ENCODE measurements around the gene TRIP10. TPM values are rescaled to one million over a fixed set of nuclear protein-coding genes. Genes with fewer than 3 reads are reported as not detected.

The TRIP10 gene
- total and polyA plus RNA-seq, 4 donors, result 3.4 to 9.9 (median 7.4) TPM

DNA sequence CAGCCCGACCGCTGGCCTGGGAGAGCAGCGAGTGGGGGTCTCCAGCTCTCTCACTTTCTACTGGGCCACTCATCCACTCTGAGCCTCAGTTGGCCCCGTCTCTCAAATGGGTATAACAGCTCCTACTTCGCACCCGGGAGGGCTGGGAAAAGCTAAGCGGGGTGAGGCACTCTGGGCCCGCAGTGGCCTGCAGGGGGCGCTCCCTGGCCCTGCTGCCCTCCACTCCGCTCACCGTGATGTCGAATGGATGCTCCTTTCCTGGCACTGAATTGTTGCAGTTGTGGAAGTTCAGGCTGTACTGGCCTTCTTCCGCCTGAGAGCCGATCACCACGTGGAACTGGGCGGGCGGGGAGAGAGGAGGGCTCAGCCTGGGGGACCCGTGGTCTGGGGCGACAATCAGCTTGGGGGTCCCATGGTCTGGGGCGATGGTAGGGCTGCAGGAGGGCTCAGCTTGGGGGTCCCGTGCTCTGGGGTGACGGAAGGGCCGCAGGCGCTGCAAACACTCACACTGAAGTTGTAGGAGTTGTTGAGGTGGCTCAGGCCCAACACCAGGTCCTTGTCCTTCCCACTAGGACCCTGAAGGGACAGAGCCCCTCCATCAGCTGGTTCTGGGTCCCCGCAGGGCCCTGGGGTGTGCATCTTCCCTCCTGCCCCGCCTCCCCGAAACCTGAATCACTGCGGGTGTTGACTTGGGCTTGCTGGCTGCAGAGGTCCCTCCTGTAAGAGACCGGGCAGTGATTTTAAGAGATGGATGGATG is 6.0 kb upstream of the TRIP10 start:
- peaks cover 2 to 11% (median 3%) of the 10 kb centered on the region in 4 donors for H3K36me3 ChIP-seq (ENCODE audit: control insufficient read depth in 4 of 4, insufficient read depth in 3 of 4, low read depth in 1 of 4, low read length in 3 of 4)
- TF ChIP-seq, protein P1, sequence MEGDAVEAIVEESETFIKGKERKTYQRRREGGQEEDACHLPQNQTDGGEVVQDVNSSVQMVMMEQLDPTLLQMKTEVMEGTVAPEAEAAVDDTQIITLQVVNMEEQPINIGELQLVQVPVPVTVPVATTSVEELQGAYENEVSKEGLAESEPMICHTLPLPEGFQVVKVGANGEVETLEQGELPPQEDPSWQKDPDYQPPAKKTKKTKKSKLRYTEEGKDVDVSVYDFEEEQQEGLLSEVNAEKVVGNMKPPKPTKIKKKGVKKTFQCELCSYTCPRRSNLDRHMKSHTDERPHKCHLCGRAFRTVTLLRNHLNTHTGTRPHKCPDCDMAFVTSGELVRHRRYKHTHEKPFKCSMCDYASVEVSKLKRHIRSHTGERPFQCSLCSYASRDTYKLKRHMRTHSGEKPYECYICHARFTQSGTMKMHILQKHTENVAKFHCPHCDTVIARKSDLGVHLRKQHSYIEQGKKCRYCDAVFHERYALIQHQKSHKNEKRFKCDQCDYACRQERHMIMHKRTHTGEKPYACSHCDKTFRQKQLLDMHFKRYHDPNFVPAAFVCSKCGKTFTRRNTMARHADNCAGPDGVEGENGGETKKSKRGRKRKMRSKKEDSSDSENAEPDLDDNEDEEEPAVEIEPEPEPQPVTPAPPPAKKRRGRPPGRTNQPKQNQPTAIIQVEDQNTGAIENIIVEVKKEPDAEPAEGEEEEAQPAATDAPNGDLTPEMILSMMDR (IDR thresholded peaks at IDR 0.05; ENCODE audit: low read depth, low read length, missing input control), result no peak
- TF ChIP-seq, protein P2, sequence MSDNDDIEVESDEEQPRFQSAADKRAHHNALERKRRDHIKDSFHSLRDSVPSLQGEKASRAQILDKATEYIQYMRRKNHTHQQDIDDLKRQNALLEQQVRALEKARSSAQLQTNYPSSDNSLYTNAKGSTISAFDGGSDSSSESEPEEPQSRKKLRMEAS (IDR thresholded peaks at IDR 0.05), result no peak
- TF ChIP-seq FOXA2 (IDR thresholded peaks at IDR 0.05) (no peak), YY1 (IDR thresholded peaks at IDR 0.05) (no peak)
- H3K4me1 ChIP-seq (ENCODE audit: control insufficient read depth in 4 of 4, insufficient read depth in 4 of 4, low read length in 3 of 4), result peaks cover 5 to 49% (median 30%) of the 10 kb centered on the region in 4 donors
- H3K9me3 ChIP-seq (ENCODE audit: control insufficient read depth in 4 of 4, low read length in 3 of 4), result no peaks in the 10 kb centered on the region
- no peak overlapping the region for H3K4me3 ChIP-seq (ENCODE audit: low read depth in 1 of 3, low read length in 3 of 3)
- no peaks in the 10 kb centered on the region for H3K27me3 ChIP-seq (ENCODE audit: control insufficient read depth in 4 of 4, insufficient read depth in 4 of 4, low read length in 3 of 4)
- DNase-seq (ENCODE audit: low spot score), result no peak
- no peak overlapping the region for H3K9ac ChIP-seq (ENCODE audit: low read depth in 1 of 2, low read length in 2 of 2)
- WGBS, result 94% methylated on average over 29 of the region's 29 CpGs
- no peak overlapping the region for H3K27ac ChIP-seq (ENCODE audit: low read depth in 1 of 2, low read length in 2 of 2)

DNA sequence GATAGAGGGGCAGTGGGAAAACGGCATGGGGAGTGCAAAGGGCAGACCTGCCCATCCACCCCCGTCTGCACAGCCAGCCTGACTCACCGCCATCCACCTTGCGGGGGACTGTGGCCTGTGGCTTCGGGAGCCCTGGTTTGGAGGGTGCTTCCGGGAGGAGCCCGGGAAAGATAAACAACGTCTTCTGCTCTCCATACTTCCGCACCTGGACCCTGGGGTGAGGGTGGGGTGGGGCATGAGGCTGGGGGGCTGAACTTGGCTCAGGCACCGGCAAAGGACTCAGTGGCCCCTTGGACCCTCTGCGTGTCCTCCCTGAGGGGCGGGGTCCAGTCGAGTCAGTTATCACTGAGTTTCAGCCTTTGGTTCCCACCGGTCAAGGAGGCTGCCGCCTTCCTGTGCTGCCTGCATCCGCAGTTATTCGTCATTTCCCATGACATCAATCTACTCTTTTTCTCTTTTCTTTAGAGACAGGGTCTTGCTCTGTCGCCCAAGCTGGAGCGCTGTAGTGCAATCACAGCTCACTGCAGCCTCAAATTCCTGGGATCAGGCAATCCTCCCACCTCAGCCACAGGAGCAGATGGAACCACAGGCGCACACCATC is 5.3 kb upstream of the TRIP10 start:
- Histone ChIP-seq H3K27me3 (ENCODE audit: control insufficient read depth in 4 of 4, insufficient read depth in 4 of 4, low read length in 3 of 4) (no peaks in the 10 kb centered on the region), H3K36me3 (ENCODE audit: control insufficient read depth in 4 of 4, insufficient read depth in 3 of 4, low read depth in 1 of 4, low read length in 3 of 4) (peaks cover 2 to 11% (median 3%) of the 10 kb centered on the region in 4 donors), H3K9me3 (ENCODE audit: control insufficient read depth in 4 of 4, low read length in 3 of 4) (no peaks in the 10 kb centered on the region), H3K27ac (ENCODE audit: low read depth in 1 of 2, low read length in 2 of 2) (no peak overlapping the region), H3K9ac (ENCODE audit: low read depth in 1 of 2, low read length in 2 of 2) (no peak overlapping the region), H3K4me3 (ENCODE audit: low read depth in 1 of 3, low read length in 3 of 3) (no peak overlapping the region), H3K4me1 (ENCODE audit: control insufficient read depth in 4 of 4, insufficient read depth in 4 of 4, low read length in 3 of 4) (peaks cover 6 to 49% (median 31%) of the 10 kb centered on the region in 4 donors)
- no peak for DNase-seq (ENCODE audit: low spot score)
- TF ChIP-seq EGR1 (IDR thresholded peaks at IDR 0.05; ENCODE audit: low read depth in 2 of 2) (no peak), SP1 (IDR thresholded peaks at IDR 0.05) (no peak), RAD21 (IDR thresholded peaks at IDR 0.05) (no peak), HNF4G (IDR thresholded peaks at IDR 0.05) (no peak), YY1 (IDR thresholded peaks at IDR 0.05) (no peak), JUND (IDR thresholded peaks at IDR 0.05) (no peak), TAF1 (conservative IDR thresholded peaks at IDR 0.05) (no peak)
- TF ChIP-seq, protein P2 (IDR thresholded peaks at IDR 0.05), result no peak
- TF ChIP-seq, protein P3, sequence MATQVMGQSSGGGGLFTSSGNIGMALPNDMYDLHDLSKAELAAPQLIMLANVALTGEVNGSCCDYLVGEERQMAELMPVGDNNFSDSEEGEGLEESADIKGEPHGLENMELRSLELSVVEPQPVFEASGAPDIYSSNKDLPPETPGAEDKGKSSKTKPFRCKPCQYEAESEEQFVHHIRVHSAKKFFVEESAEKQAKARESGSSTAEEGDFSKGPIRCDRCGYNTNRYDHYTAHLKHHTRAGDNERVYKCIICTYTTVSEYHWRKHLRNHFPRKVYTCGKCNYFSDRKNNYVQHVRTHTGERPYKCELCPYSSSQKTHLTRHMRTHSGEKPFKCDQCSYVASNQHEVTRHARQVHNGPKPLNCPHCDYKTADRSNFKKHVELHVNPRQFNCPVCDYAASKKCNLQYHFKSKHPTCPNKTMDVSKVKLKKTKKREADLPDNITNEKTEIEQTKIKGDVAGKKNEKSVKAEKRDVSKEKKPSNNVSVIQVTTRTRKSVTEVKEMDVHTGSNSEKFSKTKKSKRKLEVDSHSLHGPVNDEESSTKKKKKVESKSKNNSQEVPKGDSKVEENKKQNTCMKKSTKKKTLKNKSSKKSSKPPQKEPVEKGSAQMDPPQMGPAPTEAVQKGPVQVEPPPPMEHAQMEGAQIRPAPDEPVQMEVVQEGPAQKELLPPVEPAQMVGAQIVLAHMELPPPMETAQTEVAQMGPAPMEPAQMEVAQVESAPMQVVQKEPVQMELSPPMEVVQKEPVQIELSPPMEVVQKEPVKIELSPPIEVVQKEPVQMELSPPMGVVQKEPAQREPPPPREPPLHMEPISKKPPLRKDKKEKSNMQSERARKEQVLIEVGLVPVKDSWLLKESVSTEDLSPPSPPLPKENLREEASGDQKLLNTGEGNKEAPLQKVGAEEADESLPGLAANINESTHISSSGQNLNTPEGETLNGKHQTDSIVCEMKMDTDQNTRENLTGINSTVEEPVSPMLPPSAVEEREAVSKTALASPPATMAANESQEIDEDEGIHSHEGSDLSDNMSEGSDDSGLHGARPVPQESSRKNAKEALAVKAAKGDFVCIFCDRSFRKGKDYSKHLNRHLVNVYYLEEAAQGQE (IDR thresholded peaks at IDR 0.05), result no peak
- TF ChIP-seq, protein P4, sequence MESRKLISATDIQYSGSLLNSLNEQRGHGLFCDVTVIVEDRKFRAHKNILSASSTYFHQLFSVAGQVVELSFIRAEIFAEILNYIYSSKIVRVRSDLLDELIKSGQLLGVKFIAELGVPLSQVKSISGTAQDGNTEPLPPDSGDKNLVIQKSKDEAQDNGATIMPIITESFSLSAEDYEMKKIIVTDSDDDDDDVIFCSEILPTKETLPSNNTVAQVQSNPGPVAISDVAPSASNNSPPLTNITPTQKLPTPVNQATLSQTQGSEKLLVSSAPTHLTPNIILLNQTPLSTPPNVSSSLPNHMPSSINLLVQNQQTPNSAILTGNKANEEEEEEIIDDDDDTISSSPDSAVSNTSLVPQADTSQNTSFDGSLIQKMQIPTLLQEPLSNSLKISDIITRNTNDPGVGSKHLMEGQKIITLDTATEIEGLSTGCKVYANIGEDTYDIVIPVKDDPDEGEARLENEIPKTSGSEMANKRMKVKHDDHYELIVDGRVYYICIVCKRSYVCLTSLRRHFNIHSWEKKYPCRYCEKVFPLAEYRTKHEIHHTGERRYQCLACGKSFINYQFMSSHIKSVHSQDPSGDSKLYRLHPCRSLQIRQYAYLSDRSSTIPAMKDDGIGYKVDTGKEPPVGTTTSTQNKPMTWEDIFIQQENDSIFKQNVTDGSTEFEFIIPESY (IDR thresholded peaks at IDR 0.05), result no peak
- 81% methylated on average over 20 of the region's 20 CpGs for WGBS
